ENCODE measurements around the gene P2RX6. TPM values are rescaled to one million over a fixed set of nuclear protein-coding genes. Genes with fewer than 3 reads are reported as not detected.

Gene P2RX6
- total RNA-seq, 1 donor from 2014 or later = 2.8 TPM

DNA sequence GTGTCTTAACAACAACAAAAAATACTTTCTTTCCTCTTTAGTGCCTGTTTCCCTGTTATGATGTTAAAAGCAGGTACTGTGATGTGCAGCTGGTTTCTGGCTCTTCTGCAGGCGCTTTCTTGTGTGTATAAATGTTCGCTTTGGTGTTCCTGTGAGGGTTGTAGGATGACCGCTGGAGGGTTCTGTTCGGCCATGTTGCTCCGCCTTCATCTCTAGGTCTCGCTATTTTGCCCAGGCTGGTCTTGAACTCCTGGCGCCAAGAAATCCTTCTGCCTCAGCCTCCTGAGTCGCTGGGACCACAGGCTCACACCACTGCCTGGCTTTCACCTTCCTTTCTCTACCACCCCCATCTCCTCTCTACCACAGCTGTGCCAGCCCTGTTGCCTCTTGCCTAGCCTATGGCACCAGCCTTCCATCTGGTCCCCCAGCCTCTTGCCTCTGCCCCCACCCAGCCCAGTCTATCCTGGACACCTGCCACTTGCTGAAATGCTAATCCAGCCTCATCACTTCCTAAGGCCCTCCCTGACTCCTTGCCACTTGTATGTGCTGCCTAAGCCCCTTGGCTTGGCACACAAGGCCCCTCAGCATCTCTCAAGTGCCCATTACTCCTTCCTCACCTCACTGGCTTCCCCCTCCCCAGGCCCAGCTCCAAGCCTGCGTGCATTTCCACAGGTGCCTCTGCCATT, 36.3 kb downstream of the P2RX6 start:
- no peak for DNase-seq (ENCODE audit: extremely low spot score, unreplicated experiment)
- Mint-ChIP-seq H3K27ac (no peak overlapping the region), H3K36me3 (no peaks in the 10 kb centered on the region), H3K4me3 (no peak overlapping the region), H3K4me1 (ENCODE audit: unreplicated experiment) (peaks cover 4% of the 10 kb centered on the region), H3K9me3 (no peaks in the 10 kb centered on the region), H3K27me3 (no peaks in the 10 kb centered on the region)
- TF ChIP-seq, protein P1, sequence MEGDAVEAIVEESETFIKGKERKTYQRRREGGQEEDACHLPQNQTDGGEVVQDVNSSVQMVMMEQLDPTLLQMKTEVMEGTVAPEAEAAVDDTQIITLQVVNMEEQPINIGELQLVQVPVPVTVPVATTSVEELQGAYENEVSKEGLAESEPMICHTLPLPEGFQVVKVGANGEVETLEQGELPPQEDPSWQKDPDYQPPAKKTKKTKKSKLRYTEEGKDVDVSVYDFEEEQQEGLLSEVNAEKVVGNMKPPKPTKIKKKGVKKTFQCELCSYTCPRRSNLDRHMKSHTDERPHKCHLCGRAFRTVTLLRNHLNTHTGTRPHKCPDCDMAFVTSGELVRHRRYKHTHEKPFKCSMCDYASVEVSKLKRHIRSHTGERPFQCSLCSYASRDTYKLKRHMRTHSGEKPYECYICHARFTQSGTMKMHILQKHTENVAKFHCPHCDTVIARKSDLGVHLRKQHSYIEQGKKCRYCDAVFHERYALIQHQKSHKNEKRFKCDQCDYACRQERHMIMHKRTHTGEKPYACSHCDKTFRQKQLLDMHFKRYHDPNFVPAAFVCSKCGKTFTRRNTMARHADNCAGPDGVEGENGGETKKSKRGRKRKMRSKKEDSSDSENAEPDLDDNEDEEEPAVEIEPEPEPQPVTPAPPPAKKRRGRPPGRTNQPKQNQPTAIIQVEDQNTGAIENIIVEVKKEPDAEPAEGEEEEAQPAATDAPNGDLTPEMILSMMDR (conservative IDR thresholded peaks at IDR 0.05) = no peak

DNA sequence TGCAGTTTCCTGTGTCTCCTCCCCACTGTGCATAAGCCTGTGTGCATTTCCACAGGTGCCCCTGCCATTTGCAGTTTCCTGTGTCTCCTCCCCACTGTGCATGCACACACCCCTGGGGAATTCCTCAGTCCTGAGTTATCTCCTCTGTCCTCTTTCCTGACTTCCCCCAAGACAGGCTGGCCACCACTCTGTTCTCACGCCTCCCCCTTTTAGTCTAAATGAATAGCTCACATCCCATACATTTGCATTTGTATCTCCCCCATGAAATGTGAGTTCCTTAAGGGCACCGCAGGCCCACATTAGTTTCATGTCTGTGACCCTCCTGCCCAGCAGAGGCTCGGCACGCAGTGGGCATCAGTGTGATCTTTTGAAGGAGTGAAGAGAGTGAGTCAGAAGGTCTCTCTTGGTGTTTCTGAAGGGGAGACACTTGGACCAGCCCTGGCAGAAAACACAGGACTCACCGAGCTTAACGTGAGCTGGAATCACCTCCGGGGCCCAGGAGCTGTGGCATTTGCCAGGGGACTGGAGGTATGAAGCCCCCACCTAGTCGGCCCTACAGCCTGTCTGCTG, 37.0 kb downstream of the P2RX6 start:
- TF ChIP-seq, protein P1 (conservative IDR thresholded peaks at IDR 0.05) = no peak
- H3K27me3 Mint-ChIP-seq = no peaks in the 10 kb centered on the region
- no peak for DNase-seq (ENCODE audit: extremely low spot score, unreplicated experiment)
- no peak overlapping the region for H3K27ac Mint-ChIP-seq
- no peak overlapping the region for H3K4me3 Mint-ChIP-seq
- peaks cover 10% of the 10 kb centered on the region for H3K4me1 Mint-ChIP-seq (ENCODE audit: unreplicated experiment)
- H3K9me3 Mint-ChIP-seq = no peaks in the 10 kb centered on the region
- H3K36me3 Mint-ChIP-seq = no peaks in the 10 kb centered on the region

DNA sequence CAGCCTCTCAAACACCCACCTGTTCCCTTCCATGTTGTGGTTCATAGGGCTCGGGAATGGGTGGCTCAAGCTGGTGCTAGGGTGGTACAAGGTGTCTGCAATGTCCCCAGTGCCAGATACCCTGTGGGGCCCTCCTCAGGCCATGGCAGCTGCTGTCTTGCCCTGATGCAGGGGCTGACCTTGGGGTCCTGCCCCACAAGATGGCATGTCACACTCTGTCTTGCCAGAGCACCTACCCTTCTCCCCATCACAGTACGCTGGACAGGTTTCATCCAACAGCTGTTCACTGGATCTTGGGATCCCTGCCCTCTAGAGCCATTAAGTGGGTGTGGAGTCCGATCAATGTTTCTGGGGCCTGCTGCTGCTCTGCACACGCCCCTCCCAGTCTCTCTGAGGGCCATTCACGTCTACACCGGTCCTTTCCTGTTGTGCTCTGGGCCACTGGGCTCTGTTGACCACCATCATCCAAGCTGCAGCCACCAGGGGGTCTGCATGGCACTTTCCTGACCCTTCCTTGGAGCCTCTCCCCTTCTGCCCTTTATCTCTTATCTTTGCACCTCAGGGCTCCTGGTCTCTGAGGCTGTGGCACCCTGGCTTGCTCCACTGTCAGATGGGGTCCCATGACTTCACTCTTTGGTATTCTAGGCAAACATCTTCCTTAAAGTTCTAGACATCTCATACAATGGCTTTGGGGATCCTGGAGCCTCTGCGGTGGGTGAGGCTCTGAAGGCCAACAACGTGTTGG, 37.9 kb downstream of the P2RX6 start:
- Mint-ChIP-seq H3K4me3 (no peak overlapping the region), H3K36me3 (no peaks in the 10 kb centered on the region), H3K27me3 (no peaks in the 10 kb centered on the region), H3K9me3 (no peaks in the 10 kb centered on the region), H3K4me1 (ENCODE audit: unreplicated experiment) (peaks cover 10% of the 10 kb centered on the region), H3K27ac (no peak overlapping the region)
- DNase-seq (ENCODE audit: extremely low spot score, unreplicated experiment) = no peak
- TF ChIP-seq, protein P1 (conservative IDR thresholded peaks at IDR 0.05) = no peak

DNA sequence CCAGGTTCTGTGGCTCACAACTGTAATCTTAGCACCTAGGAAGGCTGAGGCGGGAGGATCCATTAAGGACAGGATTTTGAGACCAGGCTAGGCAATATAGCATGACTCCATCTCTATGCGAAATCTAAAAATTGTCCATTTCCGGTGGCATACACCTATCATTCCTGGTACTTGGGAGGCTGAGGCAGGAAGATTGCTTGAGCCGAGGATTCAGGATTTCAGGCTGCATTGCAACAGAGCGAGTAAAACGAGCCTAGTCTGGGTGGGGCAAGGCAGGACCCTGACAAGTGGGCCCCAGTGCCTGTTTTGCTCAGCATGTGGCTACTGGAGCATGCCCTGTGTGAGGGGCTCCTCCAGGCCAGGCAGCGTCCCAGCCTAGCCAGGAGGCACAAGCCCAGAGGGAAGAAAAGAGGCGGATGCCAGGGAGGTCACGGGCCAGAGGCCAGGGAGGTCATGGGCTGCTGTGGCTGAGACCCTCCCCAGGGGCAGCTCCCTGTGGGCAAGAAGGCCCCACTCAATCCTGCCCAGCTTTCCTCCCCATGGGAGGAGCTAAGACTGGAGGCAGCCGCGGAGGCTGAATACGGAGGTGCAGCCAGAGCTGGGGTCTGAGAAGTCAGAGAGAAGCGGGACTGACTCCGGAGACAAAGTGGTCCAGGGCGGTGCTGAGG, 39.2 kb downstream of the P2RX6 start:
- Mint-ChIP-seq H3K36me3 (no peaks in the 10 kb centered on the region), H3K27ac (no peak overlapping the region), H3K9me3 (no peaks in the 10 kb centered on the region), H3K4me1 (ENCODE audit: unreplicated experiment) (peaks cover 10% of the 10 kb centered on the region), H3K27me3 (no peaks in the 10 kb centered on the region), H3K4me3 (peak overlapping the region; percentile 20)
- no peak for DNase-seq (ENCODE audit: extremely low spot score, unreplicated experiment)
- TF ChIP-seq, protein P1 (conservative IDR thresholded peaks at IDR 0.05) = no peak

DNA sequence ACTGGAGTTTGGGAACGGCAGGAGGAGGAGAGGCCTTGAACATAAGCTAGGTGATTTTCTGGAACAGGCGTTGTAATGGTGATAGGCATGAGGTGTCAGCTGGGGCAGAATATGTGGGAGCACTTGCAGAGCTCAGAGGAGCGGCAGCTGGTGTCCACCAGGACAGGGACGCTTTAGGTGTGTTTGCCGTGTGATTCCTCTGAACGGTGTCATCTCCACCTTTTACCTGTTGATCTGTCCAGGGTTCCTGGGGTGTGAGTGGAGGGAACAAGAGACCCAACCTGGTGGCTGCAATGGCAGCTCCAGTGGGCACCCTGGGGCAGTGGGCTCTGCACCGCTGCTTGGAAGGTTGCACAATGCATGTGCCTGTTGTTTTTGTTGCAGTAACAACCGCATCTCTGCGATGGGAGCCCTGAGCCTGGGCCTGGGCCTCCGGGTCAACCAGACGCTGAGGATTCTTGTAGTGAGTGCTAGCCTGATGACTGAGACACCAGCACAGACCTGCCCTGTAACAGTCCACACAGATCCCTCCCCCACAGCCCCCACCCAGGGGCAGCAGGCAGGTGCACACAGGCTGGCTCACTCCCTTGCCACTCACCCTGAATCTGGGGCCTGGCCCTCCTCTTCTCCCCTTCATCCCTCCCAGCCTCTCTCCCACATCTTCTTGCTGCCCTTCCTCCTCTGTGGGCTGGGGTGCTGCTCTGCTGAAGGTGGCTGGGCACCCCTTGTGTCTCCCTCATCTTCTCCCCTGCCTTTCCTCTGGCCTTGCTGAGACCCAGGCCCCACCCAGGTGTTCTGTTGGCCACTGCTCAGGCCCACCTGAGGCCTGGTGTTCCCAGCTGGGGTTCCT, 40.0 kb downstream of the P2RX6 start:
- no peak for DNase-seq (ENCODE audit: extremely low spot score, unreplicated experiment)
- TF ChIP-seq, protein P1 (conservative IDR thresholded peaks at IDR 0.05) = no peak
- Mint-ChIP-seq H3K4me1 (ENCODE audit: unreplicated experiment) (peaks cover 10% of the 10 kb centered on the region), H3K9me3 (no peaks in the 10 kb centered on the region), H3K4me3 (no peak overlapping the region), H3K36me3 (no peaks in the 10 kb centered on the region), H3K27ac (no peak overlapping the region), H3K27me3 (no peaks in the 10 kb centered on the region)

Data from type B pancreatic cell (in vitro differentiated cells).